ENCODE results near the gene FAM117B.
A peak's percentile ranks its signal among the peaks of the same experiment; 100 is the strongest.
"Not testable (repeated sequence)": the region's sequence is repeated elsewhere in the genome, so short reads cannot be mapped to it uniquely, and the experiment has no call there.

The FAM117B gene

DNA sequence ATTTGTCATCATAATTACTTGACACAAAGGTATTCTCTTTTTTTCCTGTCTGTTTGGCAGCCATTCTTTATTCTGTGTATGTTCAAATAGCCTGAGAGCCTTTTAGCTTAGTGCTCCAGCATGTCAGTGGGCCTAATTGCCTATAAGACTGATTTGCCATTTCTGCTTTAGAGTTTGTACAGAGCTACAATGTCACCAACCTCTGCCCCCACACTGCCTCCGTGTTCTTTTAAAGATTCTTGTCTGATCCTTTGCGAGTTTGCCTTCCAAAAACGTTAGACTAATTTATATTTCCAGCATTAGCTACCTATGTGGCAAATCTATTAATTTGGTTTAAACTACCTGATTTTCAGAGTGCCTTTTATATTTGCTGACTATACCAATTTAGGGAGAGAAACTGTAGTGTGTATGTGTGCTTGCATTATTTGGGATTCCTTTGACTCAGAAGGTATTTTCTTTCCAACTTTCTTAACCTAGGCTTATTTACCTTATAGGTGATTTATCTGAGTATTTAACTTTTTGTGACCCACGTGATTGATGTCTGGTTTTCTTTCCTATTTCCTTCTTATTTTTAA, 70.8 kb downstream of the FAM117B start:
- no peak for DNase-seq

DNA sequence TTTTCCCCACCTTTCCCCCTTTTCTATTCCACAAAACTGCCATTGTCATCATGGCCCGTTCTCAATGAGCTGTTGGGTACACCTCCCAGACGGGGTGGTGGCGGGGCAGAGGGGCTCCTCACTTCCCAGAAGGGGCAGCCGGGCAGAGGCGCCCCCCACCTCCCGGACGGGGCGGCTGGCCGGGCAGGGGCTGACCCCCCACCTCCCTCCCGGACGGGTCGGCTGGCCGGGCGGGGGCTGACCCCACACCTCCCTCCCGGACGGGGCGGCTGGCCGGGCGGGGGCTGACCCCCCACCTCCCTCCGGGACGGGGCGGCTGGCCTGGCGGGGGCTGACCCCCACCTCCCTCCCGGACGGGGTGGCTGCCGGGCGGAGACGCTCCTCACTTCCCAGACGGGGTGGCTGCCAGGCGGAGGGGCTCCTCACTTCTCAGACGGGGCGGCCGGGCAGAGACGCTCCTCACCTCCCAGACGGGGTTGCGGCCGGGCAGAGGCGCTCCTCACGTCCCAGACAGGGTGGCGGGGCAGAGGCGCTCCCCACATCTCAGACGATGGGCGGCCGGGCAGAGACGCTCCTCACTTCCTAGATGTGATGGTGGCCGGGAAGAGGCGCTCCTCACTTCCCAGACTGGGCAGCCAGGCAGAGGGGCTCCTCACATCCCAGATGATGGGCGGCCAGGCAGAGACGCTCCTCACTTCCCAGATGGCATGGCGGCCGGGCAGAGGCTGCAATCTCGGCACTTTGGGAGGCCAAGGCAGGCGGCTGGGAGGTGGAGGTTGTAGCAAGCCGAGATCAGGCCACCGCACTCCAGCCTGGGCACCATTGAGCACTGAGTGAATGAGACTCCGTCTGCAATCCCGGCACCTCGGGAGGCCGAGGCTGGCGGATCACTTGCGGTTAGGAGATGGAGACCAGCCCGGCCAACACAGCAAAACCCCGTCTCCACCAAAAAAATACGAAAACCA, 80.5 kb downstream of the FAM117B start:
- DNase-seq: not testable (repeated sequence)

DNA sequence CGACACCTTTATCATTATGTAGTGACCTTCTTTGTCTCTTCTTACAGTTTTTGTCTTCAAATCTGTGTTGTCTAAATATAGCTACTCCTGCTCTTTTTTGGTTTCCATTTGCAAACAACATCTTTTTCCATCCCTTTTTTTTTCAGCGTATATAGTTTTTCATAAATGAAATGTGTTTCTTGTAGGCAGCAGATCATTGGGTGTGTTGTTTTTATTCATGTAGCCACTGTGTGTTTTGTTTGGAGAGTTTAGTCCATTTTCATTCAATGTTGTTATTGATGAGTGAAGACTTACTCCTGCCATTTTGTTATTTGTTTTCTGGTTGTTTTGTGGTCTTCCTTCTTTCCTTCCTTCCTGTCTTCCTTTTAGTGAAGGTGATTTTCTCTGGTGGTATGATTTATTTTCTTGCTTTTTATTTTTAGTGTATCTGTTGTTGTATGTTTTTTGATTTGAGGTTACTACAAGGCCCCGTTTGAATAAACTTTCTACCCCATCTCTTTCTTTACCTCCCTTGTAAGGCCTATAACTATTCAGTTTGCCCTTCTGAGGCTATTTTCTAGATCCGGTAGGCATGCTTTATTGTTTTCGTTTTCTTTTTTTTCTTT, 81.4 kb downstream of the FAM117B start:
- DNase-seq: no peak

DNA sequence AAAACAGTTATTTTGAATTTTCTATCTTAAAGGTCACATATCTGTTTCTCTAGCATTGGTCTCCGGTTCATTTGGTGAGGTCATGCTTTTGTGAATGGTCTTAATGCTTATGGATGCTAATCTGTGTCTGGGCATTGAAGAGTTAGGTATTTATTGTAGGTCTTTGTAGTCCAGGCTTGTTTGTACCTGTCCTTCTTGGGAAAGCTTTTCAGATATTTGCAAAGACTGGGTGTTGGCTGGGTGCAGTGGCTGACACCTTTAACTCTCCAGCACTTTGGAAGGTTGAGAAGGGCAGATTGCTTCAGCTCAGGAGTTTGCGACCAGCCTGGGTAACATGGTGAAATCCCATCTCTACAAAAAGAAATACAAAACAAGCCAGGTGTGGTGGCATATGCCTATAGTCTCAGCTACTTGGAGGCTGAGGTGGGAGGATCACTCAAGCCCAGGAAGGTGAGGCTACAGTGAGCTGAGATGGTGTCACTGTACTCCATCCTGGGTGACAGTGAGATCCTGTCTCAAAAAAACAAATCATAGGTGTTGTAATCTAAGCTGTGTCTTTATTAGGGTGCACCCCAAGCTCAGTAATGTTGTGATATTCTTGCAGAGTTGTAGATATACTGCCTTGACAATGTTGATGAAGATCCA, 82.3 kb downstream of the FAM117B start:
- DNase-seq: no peak

DNA sequence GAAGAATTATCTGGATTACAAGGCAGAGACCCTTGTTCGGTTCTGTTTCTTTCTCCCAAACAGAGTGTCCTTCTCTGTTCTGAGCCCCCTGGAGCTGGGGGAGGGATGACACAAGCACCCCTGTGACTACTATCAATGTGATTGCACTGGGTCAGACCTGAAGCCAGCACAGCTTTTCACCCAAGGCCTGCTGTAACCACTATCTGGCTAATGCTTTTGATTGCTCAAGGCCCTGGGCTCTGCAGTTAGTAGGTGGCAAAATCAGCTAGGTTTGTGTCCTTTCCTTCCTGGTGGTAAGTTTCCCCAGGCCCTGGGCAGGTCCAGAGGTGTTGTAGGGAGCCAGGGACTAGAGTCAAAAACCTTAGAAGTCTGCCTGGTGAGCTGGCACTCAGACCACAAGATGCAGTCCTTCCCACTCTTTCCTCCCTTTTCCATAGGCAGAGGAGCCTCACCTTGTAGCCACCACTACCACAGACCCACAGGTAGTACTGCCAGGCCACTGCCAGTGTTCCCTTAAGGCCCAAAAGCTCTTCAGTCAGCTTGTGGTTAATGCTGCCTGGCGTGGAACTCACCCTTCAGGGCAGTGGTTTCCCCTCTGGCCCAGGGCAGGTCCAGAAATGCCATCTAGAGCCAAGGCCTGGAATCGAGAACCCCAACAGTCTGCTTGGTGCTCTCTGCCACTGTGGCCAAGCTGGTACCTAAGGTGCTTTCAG, 83.0 kb downstream of the FAM117B start:
- no peak for DNase-seq

DNA sequence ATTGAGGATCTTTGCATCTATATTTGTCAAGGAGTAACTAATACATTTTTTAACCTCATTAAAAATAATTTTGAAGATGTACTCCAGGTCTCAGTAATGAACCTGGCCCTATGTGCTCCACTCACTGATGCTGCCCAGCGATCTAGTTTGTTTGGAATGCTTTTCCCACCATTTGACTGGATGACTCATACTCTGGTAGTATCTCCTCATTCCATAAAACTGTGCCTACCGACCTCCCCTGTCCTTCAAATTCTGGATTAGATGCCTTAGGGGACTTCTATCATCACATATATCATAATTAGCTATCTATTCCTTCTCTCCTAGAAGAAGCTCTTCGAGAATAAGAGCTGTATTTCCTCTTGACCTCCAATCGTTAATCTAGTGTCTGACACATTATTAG, 83.8 kb downstream of the FAM117B start:
- peak; percentile 23 for DNase-seq

DNA sequence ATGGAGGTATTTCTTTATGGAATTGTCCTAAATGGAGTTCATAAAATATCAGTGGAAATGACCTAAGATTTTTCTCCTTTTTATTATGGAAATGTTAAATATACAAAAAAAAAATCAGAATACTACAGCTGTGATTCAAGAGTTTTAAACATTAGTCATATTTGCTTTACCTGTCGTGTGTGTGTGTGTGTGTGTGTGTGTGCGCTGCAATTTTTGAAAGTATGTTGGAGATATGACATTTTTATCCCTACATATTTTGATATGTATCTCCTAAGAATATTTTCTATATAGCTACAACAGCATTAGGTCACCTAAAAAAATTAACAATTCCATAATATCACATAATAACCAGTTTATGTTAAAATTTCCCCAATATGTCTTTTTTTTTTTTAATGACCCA, 85.5 kb downstream of the FAM117B start:
- no peak for DNase-seq

DNA sequence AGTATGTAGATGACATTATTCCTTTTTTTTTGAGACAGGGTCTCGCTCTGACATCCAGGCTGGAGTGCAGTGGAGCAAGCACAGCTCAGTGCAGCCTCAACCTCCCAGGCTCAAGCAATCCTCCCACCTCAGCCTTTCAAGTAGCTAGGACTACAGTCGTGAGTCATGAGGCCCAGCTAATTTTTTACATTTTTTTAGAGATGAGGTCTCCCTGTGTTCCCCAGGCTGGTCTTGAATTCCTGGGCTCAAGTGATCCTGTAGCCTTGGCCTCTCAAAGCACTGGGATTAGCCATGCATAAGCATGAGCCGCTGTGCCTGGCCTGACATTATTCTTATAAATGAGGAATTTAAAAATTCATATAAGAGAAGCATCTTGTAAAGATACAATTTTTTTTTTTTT, 86.9 kb downstream of the FAM117B start:
- DNase-seq: no peak

DNA sequence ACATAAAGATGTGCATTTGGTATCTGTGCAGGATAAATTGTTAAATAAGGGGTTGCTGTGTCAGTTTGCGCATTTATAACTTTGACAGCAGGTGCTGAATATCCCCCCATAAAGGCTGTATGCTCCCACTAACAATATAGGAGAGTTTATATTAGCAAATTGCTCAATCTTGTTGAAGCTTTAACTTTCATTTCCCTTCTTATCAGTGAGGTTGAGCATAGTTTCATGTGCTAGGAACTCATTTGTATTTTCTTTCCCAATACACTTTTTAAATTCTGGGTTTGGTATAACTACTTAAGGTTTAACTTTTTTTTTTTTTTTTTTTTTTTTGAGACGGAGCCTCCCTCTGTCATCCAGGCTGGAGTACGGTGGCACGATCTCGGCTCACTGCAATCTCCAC, 89.0 kb downstream of the FAM117B start:
- DNase-seq: no peak

DNA sequence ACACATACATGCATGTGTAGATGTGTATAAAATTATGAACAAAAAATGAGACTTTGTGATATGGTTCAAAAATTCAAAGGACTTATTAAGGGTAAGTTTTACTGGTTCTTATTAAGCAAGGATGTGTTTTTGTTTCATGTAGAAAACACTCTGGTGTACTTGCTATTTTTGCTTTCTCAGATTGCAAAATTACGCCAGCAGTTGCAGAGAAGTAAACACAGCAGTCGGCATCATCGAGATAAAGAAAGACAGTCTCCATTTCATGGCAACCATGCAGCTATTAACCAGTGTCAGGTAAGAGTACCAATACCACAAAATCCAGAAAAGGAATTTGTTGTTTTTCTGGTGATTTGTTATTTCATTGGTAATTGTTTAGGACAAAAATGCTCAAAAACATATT, 91.3 kb downstream of the FAM117B start:
- no peak for DNase-seq

DNA sequence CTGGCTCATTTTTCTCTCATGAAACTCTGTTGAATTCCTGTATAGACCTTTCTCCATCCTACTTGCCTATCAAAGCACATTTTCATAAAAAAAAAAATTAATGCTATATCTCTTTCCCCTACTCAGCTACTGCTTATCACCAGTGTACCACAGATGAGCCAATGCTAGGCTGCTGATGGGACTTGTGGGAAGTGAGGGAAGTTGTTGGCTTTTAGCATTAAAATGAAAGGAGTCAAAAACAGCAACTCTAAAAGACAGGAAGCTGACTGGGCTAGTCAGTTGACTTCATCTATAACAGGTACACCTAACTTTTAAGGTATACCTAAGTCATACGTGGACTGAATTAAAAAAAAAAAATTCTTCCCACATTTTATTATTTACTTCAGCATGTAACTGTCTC, 102.1 kb downstream of the FAM117B start:
- no peak for DNase-seq

DNA sequence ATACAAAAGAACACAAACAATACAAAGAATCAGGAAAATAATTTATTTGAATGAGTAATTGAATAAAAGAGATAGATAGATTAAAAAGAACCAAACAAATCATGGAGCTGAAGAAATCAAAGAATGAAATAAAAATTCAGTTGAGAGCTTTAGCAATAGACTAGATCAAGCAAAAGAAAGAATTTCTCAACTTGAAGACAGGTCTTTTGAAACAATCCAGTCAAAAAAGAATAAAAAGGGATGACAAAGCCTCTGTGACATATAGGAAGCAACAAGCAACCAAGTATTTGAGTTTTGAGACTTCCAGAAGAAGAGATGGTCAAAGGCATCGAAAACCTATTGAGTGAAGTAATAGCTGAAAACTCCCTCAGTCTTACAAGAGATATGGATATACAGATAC, 108.8 kb downstream of the FAM117B start:
- DNase-seq: no peak

DNA sequence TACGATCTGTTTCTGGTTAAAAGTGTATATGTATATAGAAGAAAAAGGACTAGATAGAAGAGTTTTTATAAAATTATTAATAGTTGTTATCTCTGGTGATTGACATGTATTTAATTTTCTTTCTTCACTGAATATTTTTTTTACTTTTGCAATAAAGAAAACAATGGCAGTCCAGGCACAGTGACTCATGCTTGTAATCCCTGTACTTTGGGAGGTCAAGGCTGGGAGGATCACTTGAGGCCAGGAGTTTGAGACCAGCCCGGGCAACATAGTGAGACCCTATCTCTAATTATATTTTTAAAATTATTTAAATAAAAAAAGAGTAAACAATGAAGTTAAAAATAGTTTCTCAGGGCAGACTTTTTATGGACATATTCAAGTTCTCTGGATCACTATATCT, 114.7 kb downstream of the FAM117B start:
- no peak for DNase-seq

DNA sequence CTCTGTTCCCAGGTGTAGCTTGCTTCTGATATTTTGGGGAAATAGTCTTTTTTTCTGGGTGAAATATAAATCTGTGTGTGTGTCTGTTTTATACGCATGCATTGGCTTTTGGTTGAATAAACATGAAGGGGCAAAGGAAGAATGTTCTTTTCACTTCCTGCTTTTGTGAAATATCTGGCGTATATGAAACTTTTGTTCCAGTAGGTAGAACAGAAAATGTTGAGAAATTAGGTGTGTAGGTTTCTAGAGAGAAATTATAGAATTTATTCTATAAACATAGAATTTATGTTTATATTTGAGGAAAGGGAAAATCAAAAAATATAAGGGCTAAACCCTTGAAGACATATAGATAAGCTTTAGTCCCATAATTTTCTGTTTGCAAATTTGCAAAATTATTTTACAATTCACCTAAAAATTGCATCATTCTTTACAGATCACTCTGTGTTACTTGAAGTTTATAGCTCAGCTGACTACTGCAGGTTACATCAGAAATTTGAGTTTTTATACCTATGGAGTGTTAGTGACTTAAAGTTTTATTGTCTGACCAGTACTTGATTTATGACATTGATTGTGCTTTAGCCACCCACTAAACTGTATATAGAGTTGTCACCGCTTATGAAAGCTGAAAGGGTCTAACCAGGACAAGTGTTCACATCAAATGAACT, 116.1 kb downstream of the FAM117B start:
- no peak for DNase-seq

DNA sequence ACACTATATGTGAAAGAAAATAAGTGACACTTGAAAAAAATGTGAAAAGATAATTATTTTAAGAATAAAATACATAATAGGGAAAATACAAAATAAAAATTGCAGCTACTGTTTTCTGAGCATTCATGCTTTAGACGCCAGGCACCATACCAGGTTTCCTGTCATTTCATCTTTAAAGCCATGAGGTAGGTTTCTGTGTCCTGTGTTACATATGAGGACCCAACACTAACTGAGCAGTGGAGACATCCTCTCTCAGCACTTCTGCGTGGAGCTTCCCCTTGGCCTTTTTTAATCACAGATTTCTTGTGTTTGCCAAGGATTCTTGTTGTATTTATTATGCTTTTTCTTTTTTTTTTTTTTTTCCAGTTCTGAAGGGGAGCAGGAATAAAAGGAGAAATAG, 117.3 kb downstream of the FAM117B start:
- DNase-seq: no peak

DNA sequence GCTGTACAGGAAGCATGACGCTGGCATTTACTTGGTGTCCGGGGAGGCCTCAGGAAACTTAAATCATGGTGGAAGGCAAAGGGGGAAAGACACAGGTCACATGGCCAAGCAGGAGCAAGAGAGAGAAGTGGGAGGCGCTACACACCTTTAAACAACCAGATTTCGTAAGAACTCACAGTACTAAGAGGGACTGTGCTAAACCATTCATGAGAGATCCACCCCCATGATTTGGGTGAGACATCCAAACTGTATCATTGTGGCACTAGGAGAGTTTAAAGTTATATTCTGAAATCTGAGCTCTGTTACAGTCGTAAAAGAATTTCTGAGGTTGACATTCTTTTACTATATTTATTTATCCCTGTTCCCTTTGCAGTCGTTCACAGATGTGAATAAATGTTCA, 120.2 kb downstream of the FAM117B start:
- DNase-seq: no peak

DNA sequence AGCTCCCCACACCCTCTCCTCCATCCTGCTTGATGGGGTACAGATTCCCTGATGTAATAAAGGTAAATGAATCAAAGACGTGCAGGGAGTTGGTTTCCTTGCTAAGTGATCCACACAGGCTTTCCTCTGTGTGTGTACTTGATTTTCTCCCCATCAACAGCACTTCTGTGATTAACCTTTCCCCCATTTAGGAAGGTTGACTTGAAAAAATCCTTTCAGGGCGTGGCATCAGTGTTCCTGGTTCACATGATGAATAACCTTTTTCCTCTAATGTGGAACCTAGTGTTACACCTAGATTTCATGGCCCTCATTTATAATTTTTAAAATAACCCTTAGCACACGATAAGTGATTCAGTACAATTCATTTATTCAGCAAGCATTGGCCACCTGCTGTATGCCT, 121.8 kb downstream of the FAM117B start:
- no peak for DNase-seq

DNA sequence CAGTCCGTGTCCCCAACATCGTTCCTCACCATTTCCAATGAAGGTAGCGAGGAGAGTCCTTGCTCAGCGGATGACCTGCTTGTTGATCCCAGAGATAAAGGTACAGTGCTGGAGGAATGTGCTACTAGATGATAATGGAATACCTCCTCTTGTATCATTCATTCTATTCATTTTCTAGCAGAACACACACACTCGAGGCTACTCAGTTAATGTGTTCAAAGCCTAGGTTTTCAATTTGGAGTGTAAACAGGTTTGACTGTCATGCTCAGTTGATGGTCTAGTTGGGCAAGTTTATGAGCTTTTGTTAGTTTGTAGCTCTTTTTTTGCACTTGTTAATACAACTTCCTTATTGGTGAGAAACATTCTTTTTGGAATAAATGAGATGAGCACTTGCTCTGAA, 122.6 kb downstream of the FAM117B start:
- no peak for DNase-seq

DNA sequence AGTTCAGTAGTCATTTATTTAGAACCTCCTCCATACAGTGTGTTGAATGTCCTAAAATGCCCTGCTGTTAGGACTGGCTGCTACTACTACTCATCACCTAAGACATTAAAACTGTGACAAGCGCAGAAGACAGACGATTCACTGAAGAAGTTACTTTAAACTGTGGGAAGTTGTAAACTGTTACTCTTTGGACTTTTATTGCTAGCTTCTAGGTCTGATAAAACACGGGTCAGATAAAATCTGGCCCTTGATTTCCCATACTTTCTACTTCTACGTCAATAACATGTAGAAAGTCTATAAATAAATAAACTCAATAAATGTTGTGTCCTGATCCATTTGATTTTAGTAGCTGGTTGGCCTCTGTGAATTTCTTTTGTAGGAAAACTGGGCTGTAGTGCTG, 123.4 kb downstream of the FAM117B start:
- no peak for DNase-seq

DNA sequence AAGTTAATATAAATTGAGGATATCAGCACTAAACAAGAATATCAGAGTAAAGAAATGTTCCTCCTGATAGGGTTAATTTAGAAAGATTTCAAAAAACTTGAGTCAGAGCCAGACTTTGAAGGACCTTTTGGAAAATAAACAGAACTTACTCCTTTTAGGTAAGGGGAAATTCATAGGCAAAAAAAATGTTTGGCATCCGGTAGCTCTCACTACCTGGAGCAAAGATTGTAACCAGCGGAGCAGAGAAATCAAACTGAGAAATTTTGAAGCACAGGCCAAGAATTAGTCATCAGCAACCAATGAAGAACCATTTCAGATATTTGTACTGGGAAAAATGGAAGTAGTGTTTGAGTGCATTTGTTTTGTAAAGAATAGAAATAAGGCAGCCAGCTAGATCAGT, 123.8 kb downstream of the FAM117B start:
- DNase-seq: no peak

DNA sequence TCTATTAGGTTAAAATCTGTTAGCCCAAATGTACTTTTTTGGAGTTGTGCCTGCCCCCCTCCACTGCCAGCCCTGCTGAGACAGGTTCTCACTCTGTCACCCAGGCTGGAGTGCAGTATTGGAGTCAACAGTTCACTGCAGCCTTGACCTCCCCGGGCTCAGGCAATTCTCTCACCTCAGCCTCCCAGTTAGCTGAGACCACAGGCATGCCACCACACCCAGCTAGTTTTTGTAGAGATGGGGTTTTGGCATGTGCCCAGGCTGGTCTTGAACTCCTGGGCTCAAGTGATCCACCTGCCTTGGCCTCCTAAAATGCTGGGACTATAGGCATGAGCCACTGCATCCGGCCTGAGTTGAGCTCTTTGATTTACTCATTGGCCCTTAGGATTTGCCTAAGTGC, 126.1 kb downstream of the FAM117B start:
- no peak for DNase-seq

DNA sequence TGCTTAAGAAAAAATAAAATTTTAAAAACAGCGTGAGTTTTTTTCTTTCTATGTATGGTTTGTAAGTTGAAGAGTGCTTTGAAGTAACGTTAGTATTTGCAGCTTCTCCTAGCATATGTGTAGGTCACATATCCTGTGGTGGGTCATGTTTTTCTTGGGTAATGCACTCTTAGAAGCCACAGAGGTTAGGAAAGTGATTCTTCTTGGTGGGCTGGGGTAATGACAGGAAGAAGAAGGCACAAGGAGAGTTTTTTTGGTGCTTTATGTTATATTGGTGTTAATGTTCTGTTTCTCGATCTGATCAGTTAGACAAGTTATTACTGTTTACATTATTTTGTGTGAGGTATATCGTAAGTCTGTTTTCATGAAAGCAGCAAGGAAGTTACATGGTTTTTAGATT, 127.8 kb downstream of the FAM117B start:
- no peak for DNase-seq

DNA sequence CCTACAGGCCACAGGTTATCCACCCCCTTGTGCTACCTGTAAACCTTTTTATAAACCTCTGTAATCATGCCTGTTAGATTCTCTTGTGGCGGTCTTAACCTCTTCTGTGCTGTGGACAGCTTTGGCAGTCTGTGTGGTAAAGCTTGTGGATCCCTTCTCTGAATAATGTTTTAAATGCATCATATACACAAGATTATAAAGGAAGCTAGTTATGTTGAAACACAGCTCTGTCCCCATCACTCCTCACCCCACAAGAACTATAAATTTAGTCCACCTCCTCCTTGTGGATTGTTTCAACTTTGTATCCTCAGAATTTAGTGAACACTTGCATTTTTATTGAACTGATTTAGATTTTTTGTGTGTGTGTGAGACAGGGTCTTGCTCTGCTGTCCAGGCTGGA, 129.1 kb downstream of the FAM117B start:
- DNase-seq: no peak

Data from DMS53 (cell line).